ENCODE data around the gene C2orf72. TPM values are rescaled to one million over a fixed set of nuclear protein-coding genes. Genes with fewer than 3 reads are reported as not detected.

C2orf72 gene
- total and polyA plus RNA-seq, 2 donors (not counting 1 experiment from before 2014, with no cell fraction given) = not detected

DNA sequence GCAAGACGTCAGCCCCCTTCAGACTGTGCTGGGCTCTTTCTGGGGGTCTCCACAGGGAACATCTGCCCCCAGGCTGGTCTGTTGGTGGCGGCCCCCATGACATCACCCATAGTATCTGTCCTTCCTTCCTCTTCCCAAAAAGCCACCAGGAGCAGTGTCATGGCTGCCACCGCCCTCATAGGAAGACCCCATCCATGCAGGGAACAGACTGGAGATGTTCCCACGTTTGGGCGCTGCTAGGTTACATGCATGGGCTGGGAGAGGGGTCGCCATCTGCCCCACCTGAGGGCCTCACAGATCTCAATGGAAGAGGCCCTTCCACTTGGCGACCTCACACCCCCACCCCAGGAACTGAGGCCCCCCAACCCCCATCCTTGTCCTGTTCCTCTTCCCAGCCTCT, 36.3 kb upstream of the C2orf72 start:
- Histone ChIP-seq H3K79me2 (ENCODE audit: control insufficient read depth, insufficient read depth, low read length) (no peaks in the 10 kb centered on the region), H3K4me2 (replicated peaks; ENCODE audit: low read depth, low read length, poor library complexity, severe bottlenecking) (no peak overlapping the region), H2AFZ (ENCODE audit: insufficient read depth, low read depth, low read length, poor library complexity, severe bottlenecking) (no peak overlapping the region), H3K36me3 (replicated peaks in 1 of 2; ENCODE audit: control extremely low read depth in 1 of 2, control insufficient read depth in 1 of 2, extremely low read depth in 1 of 2, insufficient read depth in 2 of 2, low read length in 1 of 2) (no peaks in the 10 kb centered on the region), H3K4me1 (ENCODE audit: control insufficient read depth in 2 of 2, insufficient read depth in 2 of 2, low read length in 2 of 2) (no peaks in the 10 kb centered on the region), H3K27ac (ENCODE audit: low read length in 2 of 2) (no peak overlapping the region), H3K4me3 (ENCODE audit: control extremely low read depth in 1 of 5, extremely low read depth in 1 of 5, insufficient read depth in 1 of 5, low read depth in 2 of 5, low read length in 4 of 5) (no peak overlapping the region), H3K9me3 (ENCODE audit: control extremely low read depth in 1 of 3, control insufficient read depth in 2 of 3, insufficient read depth in 1 of 3, low read length in 2 of 3) (peaks cover 0 to 23% (median 0%) of the 10 kb centered on the region in 3 donors), H3K27me3 (replicated peaks in 1 of 4; ENCODE audit: control extremely low read depth in 1 of 4, control insufficient read depth in 3 of 4, insufficient read depth in 4 of 4, low read length in 3 of 4) (peaks cover 0 to 47% (median 13%) of the 10 kb centered on the region in 4 experiments), H4K20me1 (ENCODE audit: control insufficient read depth, insufficient read depth, low read length, poor library complexity, severe bottlenecking) (no peaks in the 10 kb centered on the region), H3K9ac (ENCODE audit: low read length) (no peak overlapping the region)
- Mint-ChIP-seq H3K27me3 (peaks cover 61% of the 10 kb centered on the region), H3K9me3 (ENCODE audit: insufficient read depth) (peaks cover 6% of the 10 kb centered on the region), H3K4me3 (no peak overlapping the region), H3K27ac (no peak overlapping the region), H3K4me1 (no peaks in the 10 kb centered on the region)
- TF ChIP-seq, protein P1, sequence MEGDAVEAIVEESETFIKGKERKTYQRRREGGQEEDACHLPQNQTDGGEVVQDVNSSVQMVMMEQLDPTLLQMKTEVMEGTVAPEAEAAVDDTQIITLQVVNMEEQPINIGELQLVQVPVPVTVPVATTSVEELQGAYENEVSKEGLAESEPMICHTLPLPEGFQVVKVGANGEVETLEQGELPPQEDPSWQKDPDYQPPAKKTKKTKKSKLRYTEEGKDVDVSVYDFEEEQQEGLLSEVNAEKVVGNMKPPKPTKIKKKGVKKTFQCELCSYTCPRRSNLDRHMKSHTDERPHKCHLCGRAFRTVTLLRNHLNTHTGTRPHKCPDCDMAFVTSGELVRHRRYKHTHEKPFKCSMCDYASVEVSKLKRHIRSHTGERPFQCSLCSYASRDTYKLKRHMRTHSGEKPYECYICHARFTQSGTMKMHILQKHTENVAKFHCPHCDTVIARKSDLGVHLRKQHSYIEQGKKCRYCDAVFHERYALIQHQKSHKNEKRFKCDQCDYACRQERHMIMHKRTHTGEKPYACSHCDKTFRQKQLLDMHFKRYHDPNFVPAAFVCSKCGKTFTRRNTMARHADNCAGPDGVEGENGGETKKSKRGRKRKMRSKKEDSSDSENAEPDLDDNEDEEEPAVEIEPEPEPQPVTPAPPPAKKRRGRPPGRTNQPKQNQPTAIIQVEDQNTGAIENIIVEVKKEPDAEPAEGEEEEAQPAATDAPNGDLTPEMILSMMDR (IDR thresholded peaks at IDR 0.05) = no peak
- TF ChIP-seq EZH2 (IDR thresholded peaks at IDR 0.05; ENCODE audit: borderline replicate concordance, insufficient read depth, low read depth, low read length, poor library complexity, severe bottlenecking) = no peak
- DNase-seq (no peak), ATAC-seq (ENCODE audit: low read depth) (no peak)
- ChIA-PET POLR2A (no interaction called here), CTCF (no interaction called here)
- intact Hi-C loops (cut with micrococcal nuclease) = no loop called here
- WGBS (ENCODE audit: insufficient coverage) = 85% methylated on average over 6 of the region's 7 CpGs

DNA sequence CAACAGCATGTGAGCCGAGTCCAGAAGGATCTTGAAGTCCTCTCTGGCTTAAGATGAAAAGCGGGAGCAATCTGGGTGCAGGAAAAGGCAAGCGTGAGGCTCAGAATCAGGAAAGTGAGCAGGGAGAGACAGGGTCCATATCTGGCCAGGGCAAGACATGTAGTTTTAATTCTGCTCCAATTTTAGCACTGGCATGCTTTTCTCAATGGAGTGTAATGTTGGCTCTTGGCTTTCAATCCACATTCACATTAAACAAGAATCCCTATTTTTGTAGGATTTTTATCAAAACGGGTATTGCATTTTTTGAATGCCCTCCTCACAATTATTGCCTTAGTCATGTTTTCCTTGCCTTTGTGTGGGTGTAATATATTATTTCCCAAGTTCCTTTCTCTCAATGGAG, 35.4 kb upstream of the C2orf72 start:
- H3K9me3 ChIP-seq (ENCODE audit: control extremely low read depth in 1 of 3, control insufficient read depth in 2 of 3, insufficient read depth in 1 of 3, low read length in 2 of 3) = peaks cover 0 to 19% (median 0%) of the 10 kb centered on the region in 3 donors
- ChIA-PET CTCF (interaction anchor here (1.6 kb wide), 1 partner anchor 14 kb away, joined by 5 read pairs; no protein-coding TSS in a partner anchor), POLR2A (no interaction called here)
- H3K27ac Mint-ChIP-seq = no peak overlapping the region
- ATAC-seq (ENCODE audit: low read depth) (no peak), DNase-seq (no peak)
- no peak overlapping the region for H3K4me2 ChIP-seq (replicated peaks; ENCODE audit: low read depth, low read length, poor library complexity, severe bottlenecking)
- no peaks in the 10 kb centered on the region for H3K36me3 ChIP-seq (replicated peaks in 1 of 2; ENCODE audit: control extremely low read depth in 1 of 2, control insufficient read depth in 1 of 2, extremely low read depth in 1 of 2, insufficient read depth in 2 of 2, low read length in 1 of 2)
- H3K27ac ChIP-seq (ENCODE audit: low read length in 2 of 2) = no peak overlapping the region
- H4K20me1 ChIP-seq (ENCODE audit: control insufficient read depth, insufficient read depth, low read length, poor library complexity, severe bottlenecking) = no peaks in the 10 kb centered on the region
- H3K79me2 ChIP-seq (ENCODE audit: control insufficient read depth, insufficient read depth, low read length) = no peaks in the 10 kb centered on the region
- H3K4me3 ChIP-seq (ENCODE audit: control extremely low read depth in 1 of 5, extremely low read depth in 1 of 5, insufficient read depth in 1 of 5, low read depth in 2 of 5, low read length in 4 of 5) = no peak overlapping the region
- no peaks in the 10 kb centered on the region for H3K4me1 ChIP-seq (ENCODE audit: control insufficient read depth in 2 of 2, insufficient read depth in 2 of 2, low read length in 2 of 2)
- H3K9me3 Mint-ChIP-seq (ENCODE audit: insufficient read depth) = peaks cover 6% of the 10 kb centered on the region
- H3K4me1 Mint-ChIP-seq = no peaks in the 10 kb centered on the region
- no peak overlapping the region for H2AFZ ChIP-seq (ENCODE audit: insufficient read depth, low read depth, low read length, poor library complexity, severe bottlenecking)
- TF ChIP-seq, protein P1 (IDR thresholded peaks at IDR 0.05) = no peak
- TF ChIP-seq EZH2 (IDR thresholded peaks at IDR 0.05; ENCODE audit: borderline replicate concordance, insufficient read depth, low read depth, low read length, poor library complexity, severe bottlenecking) = no peak
- 38% methylated on average over 1 of the region's 4 CpGs for WGBS (ENCODE audit: insufficient coverage)
- intact Hi-C loops (cut with micrococcal nuclease) = no loop called here
- no peak overlapping the region for H3K9ac ChIP-seq (ENCODE audit: low read length)
- H3K27me3 ChIP-seq (replicated peaks in 1 of 4; ENCODE audit: control extremely low read depth in 1 of 4, control insufficient read depth in 3 of 4, insufficient read depth in 4 of 4, low read length in 3 of 4) = peaks cover 0 to 41% (median 11%) of the 10 kb centered on the region in 4 experiments
- H3K4me3 Mint-ChIP-seq = no peak overlapping the region
- peaks cover 52% of the 10 kb centered on the region for H3K27me3 Mint-ChIP-seq

Measured in B cell (primary cell).